Stomach (tissue), 4 donors: ENCODE results near the gene OR1J2.

ENCODE experiments used
- CTCF ChIP-seq, 7 experiments: fragments of 450-650 bp in 4 of 7; fragments of 200-600 bp in 3 of 7; sonication (generic) in 3 of 7; IDR thresholded peaks; one replicate each; pipeline ENCODE4 v1.5.1; 2016 to 2019; ENCODE audit warnings: antibody characterized with exemption in 7 of 7, control low read depth in 2 of 7, mild to moderate bottlenecking in 1 of 7
- EP300 ChIP-seq: sonication (generic); formaldehyde crosslinking; IDR thresholded peaks from one replicate; pipeline ENCODE4 v1.6.1; 2017; ENCODE audit warnings: antibody characterized with exemption

GRCh38 chr9:122518841-122519240 lies 8.2 kb downstream of the OR1J2 start, which contains the start of gene OR1J4:
- TF ChIP-seq EP300 (no peak), CTCF (IDR thresholded peaks at IDR 0.05) (no peak)
